Fibroblast of lung (primary cell): ENCODE data around the gene SIVA1. TPM values are rescaled to one million over a fixed set of nuclear protein-coding genes. Genes with fewer than 3 reads are reported as not detected.

Source experiments
- DNase-seq, 2 donors: peaks; one replicate each; pipeline versions ENCODE4 v3.0.0 to v3.0.0-alpha.2; 2010; ENCODE audit warnings: low read depth in 2 of 2
- H2AFZ ChIP-seq: 2 replicates; pipeline ENCODE4 v1.5.1; 2012; ENCODE audit warnings: low read length, control low read depth, inconsistent platforms
- H3K27ac ChIP-seq: 2 replicates; pipeline ENCODE4 v1.5.1; 2011; ENCODE audit warnings: low read length, control low read depth; ENCODE audit not compliant: insufficient read depth
- H3K27me3 ChIP-seq: 2 replicates; pipeline ENCODE4 v1.5.1; 2011; ENCODE audit warnings: mild to moderate bottlenecking, low read length; ENCODE audit not compliant: control insufficient read depth, insufficient read depth
- H3K36me3 ChIP-seq: 2 replicates; pipeline ENCODE4 v1.5.1; 2011; ENCODE audit warnings: low read length; ENCODE audit not compliant: control insufficient read depth, insufficient read depth
- H3K4me1 ChIP-seq: 2 replicates; pipeline ENCODE4 v1.5.1; 2011; ENCODE audit warnings: low read length; ENCODE audit not compliant: control insufficient read depth, insufficient read depth; ENCODE audit errors: extremely low read depth
- H3K4me2 ChIP-seq: 2 replicates; pipeline ENCODE4 v1.5.1; 2011; ENCODE audit warnings: low read length, control low read depth; ENCODE audit not compliant: insufficient read depth; ENCODE audit errors: extremely low read depth
- H3K4me3 ChIP-seq, 4 experiments: fragments of 200-600 bp in 1 of 4; sonication (generic) in 1 of 4; replicated peaks in 1 of 4; 2 replicates each; pipeline ENCODE4 v1.5.1; 2011 to 2016; ENCODE audit warnings: low read length in 4 of 4, low read depth in 3 of 4, mild to moderate bottlenecking in 3 of 4, control low read depth in 2 of 4, inconsistent platforms in 1 of 4, mixed read lengths in 1 of 4; ENCODE audit not compliant: insufficient read depth in 1 of 4; ENCODE audit errors: control extremely low read depth in 1 of 4
- H3K79me2 ChIP-seq: 2 replicates; pipeline ENCODE4 v1.5.1; 2012; ENCODE audit warnings: mild to moderate bottlenecking, low read length, inconsistent platforms; ENCODE audit not compliant: control insufficient read depth, insufficient read depth
- H3K9ac ChIP-seq: 2 replicates; pipeline ENCODE4 v1.5.1; 2011; ENCODE audit warnings: mild to moderate bottlenecking, low read length, control low read depth; ENCODE audit not compliant: insufficient read depth
- H3K9me3 ChIP-seq: 2 replicates; pipeline ENCODE4 v1.5.1; 2012; ENCODE audit warnings: low read depth, low read length; ENCODE audit not compliant: control insufficient read depth, insufficient read depth
- H4K20me1 ChIP-seq: 2 replicates; pipeline ENCODE4 v1.5.1; 2011; ENCODE audit warnings: low read length; ENCODE audit not compliant: control insufficient read depth, insufficient read depth; ENCODE audit errors: extremely low read depth
- CTCF ChIP-seq, 2 donors: IDR thresholded peaks in 1 of 2; conservative IDR thresholded peaks in 1 of 2; 1 replicate in 1 of 2; 2 replicates in 1 of 2; pipeline ENCODE4 v1.5.1; 2011 to 2012; ENCODE audit warnings: low read length in 2 of 2, control low read depth in 1 of 2, inconsistent platforms in 1 of 2, low read depth in 1 of 2, mild to moderate bottlenecking in 1 of 2
- EZH2 ChIP-seq: IDR thresholded peaks from 2 replicates; pipeline ENCODE4 v1.5.1; 2012; ENCODE audit warnings: low read length, control low read depth, mild to moderate bottlenecking; ENCODE audit errors: missing control alignments
- polyA plus RNA-seq, 2 donors: library from polyadenylated mRNA; depleted of rRNA in 1 of 2; stranded (reverse) in 1 of 2; unstranded in 1 of 2; fragments of >200 nt; gene quantifications; 2 replicates each; pipeline ENCODE4 v1.2.1, GENCODE V29; 2011 to 2012; ENCODE audit warnings: missing spikeins in 1 of 2
- total RNA-seq: library from RNA; depleted of rRNA; stranded (reverse); fragments of >200 nt; gene quantifications from 2 replicates; pipeline ENCODE4 v1.2.1, GENCODE V29; 2014

Gene SIVA1
- total and polyA plus RNA-seq, 2 donors (not counting 1 experiment from before 2014, with no cell fraction given) = 26.1 to 65.1 TPM

- H3K27ac ChIP-seq = no peak overlapping the region
- no peak overlapping the region for H2AFZ ChIP-seq
- H3K4me3 ChIP-seq = no peak overlapping the region
- no peaks in the 10 kb centered on the region for H3K9me3 ChIP-seq
- H3K79me2 ChIP-seq = peaks cover 16% of the 10 kb centered on the region
- DNase-seq = no peak
- no peaks in the 10 kb centered on the region for H3K27me3 ChIP-seq
- H4K20me1 ChIP-seq = no peaks in the 10 kb centered on the region
- no peaks in the 10 kb centered on the region for H3K4me1 ChIP-seq
- H3K4me2 ChIP-seq = no peak overlapping the region
- TF ChIP-seq CTCF (conservative IDR thresholded peaks at IDR 0.05 in 1 of 2, IDR thresholded peaks at IDR 0.05 in 1 of 2; ENCODE audit: low read depth in 1 of 2, low read length in 2 of 2) (no peak), EZH2 (no peak)
- no peak overlapping the region for H3K9ac ChIP-seq
- H3K36me3 ChIP-seq = peaks cover 12% of the 10 kb centered on the region
These were observed 32.7 kb downstream of the SIVA1 start for GRCh38 chr14:104785708-104786080.

GRCh38 chr14:104786091-104786586, 33.2 kb downstream of the SIVA1 start:
- Histone ChIP-seq H3K4me2 (no peak overlapping the region), H3K79me2 (peaks cover 19% of the 10 kb centered on the region), H4K20me1 (no peaks in the 10 kb centered on the region), H3K27ac (no peak overlapping the region), H3K36me3 (peaks cover 13% of the 10 kb centered on the region), H3K27me3 (no peaks in the 10 kb centered on the region), H3K9ac (no peak overlapping the region), H2AFZ (no peak overlapping the region), H3K4me1 (no peaks in the 10 kb centered on the region), H3K9me3 (no peaks in the 10 kb centered on the region), H3K4me3 (no peak overlapping the region)
- DNase-seq = no peak
- no peak for TF ChIP-seq EZH2
- TF ChIP-seq CTCF (conservative IDR thresholded peaks at IDR 0.05 in 1 of 2, IDR thresholded peaks at IDR 0.05 in 1 of 2; ENCODE audit: low read depth in 1 of 2, low read length in 2 of 2) = no peak

- no peaks in the 10 kb centered on the region for H3K4me1 ChIP-seq
- H2AFZ ChIP-seq = no peak overlapping the region
- H4K20me1 ChIP-seq = no peaks in the 10 kb centered on the region
- no peak overlapping the region for H3K4me2 ChIP-seq
- peaks cover 28% of the 10 kb centered on the region for H3K79me2 ChIP-seq
- no peak for TF ChIP-seq EZH2
- no peak for TF ChIP-seq CTCF (conservative IDR thresholded peaks at IDR 0.05 in 1 of 2, IDR thresholded peaks at IDR 0.05 in 1 of 2; ENCODE audit: low read depth in 1 of 2, low read length in 2 of 2)
- H3K27me3 ChIP-seq = no peaks in the 10 kb centered on the region
- H3K27ac ChIP-seq = no peak overlapping the region
- no peak overlapping the region for H3K4me3 ChIP-seq
- peaks cover 16% of the 10 kb centered on the region for H3K36me3 ChIP-seq
- H3K9me3 ChIP-seq = no peaks in the 10 kb centered on the region
- H3K9ac ChIP-seq = peak overlapping the region; percentile 7
- DNase-seq = no peak
These were observed 34.1 kb downstream of the SIVA1 start for GRCh38 chr14:104786726-104787675.
